A549 (cell line): ENCODE data around the gene GARS1.

ENCODE experiments used
- CTCF ChIP-seq: fragments of >200 bp; sonication (Bioruptor Twin); formaldehyde crosslinking; IDR thresholded peaks from 3 replicates; pipeline ENCODE4 v1.5.1; 2016
- MAZ ChIP-seq: fragments of 150-350 bp; IDR thresholded peaks from 2 replicates; pipeline ENCODE4 v1.6.1; 2014; ENCODE audit warnings: antibody characterized with exemption, low read depth, low read length, borderline replicate concordance
- POLR2A ChIP-seq: IDR thresholded peaks from 2 replicates; pipeline ENCODE4 v1.6.1; 2012; ENCODE audit warnings: mild to moderate bottlenecking, low read length
- TF ChIP-seq, protein P1 (sequence below): fragments of 200-600 bp; sonication (generic); IDR thresholded peaks from 2 replicates; pipeline ENCODE4 v1.6.1; 2016; ENCODE audit warnings: antibody characterized with exemption, mild to moderate bottlenecking, moderate library complexity

GRCh38 chr7:30682212-30683083, 87.8 kb downstream of the GARS1 start, which contains the start of gene CRHR2:
- TF ChIP-seq CTCF (0 out of 3 replicates have a peak, but pooled peaks have one; percentile 8), POLR2A (no peak), MAZ (no peak)
- TF ChIP-seq, protein P1, sequence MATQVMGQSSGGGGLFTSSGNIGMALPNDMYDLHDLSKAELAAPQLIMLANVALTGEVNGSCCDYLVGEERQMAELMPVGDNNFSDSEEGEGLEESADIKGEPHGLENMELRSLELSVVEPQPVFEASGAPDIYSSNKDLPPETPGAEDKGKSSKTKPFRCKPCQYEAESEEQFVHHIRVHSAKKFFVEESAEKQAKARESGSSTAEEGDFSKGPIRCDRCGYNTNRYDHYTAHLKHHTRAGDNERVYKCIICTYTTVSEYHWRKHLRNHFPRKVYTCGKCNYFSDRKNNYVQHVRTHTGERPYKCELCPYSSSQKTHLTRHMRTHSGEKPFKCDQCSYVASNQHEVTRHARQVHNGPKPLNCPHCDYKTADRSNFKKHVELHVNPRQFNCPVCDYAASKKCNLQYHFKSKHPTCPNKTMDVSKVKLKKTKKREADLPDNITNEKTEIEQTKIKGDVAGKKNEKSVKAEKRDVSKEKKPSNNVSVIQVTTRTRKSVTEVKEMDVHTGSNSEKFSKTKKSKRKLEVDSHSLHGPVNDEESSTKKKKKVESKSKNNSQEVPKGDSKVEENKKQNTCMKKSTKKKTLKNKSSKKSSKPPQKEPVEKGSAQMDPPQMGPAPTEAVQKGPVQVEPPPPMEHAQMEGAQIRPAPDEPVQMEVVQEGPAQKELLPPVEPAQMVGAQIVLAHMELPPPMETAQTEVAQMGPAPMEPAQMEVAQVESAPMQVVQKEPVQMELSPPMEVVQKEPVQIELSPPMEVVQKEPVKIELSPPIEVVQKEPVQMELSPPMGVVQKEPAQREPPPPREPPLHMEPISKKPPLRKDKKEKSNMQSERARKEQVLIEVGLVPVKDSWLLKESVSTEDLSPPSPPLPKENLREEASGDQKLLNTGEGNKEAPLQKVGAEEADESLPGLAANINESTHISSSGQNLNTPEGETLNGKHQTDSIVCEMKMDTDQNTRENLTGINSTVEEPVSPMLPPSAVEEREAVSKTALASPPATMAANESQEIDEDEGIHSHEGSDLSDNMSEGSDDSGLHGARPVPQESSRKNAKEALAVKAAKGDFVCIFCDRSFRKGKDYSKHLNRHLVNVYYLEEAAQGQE, result no peak
